Measurements from ENCODE around the gene EPC2. TPM values are rescaled to one million over a fixed set of nuclear protein-coding genes. Genes with fewer than 3 reads are reported as not detected.
"Not testable (repeated sequence)": the region's sequence is repeated elsewhere in the genome, so short reads cannot be mapped to it uniquely, and the experiment has no call there.

The EPC2 gene
- total RNA-seq, 1 donor from 2014 or later, result 6.5 TPM

GRCh38 chr2:148666555-148666954, 22.0 kb downstream of the EPC2 start:
- Histone ChIP-seq H3K27ac (no peak overlapping the region), H3K9me3 (no peaks in the 10 kb centered on the region), H3K4me1 (peaks cover 0 to 19% of the 10 kb centered on the region in 2 donors), H3K36me3 (no peaks in the 10 kb centered on the region), H3K4me3 (no peak overlapping the region), H3K27me3 (no peaks in the 10 kb centered on the region)
- no peak for DNase-seq (ENCODE audit: low spot score in 2 of 2)
- TF ChIP-seq, protein P1, sequence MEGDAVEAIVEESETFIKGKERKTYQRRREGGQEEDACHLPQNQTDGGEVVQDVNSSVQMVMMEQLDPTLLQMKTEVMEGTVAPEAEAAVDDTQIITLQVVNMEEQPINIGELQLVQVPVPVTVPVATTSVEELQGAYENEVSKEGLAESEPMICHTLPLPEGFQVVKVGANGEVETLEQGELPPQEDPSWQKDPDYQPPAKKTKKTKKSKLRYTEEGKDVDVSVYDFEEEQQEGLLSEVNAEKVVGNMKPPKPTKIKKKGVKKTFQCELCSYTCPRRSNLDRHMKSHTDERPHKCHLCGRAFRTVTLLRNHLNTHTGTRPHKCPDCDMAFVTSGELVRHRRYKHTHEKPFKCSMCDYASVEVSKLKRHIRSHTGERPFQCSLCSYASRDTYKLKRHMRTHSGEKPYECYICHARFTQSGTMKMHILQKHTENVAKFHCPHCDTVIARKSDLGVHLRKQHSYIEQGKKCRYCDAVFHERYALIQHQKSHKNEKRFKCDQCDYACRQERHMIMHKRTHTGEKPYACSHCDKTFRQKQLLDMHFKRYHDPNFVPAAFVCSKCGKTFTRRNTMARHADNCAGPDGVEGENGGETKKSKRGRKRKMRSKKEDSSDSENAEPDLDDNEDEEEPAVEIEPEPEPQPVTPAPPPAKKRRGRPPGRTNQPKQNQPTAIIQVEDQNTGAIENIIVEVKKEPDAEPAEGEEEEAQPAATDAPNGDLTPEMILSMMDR (IDR thresholded peaks at IDR 0.05), result no peak
- intact Hi-C loops (cut with DNase I), result no loop called here

DNA sequence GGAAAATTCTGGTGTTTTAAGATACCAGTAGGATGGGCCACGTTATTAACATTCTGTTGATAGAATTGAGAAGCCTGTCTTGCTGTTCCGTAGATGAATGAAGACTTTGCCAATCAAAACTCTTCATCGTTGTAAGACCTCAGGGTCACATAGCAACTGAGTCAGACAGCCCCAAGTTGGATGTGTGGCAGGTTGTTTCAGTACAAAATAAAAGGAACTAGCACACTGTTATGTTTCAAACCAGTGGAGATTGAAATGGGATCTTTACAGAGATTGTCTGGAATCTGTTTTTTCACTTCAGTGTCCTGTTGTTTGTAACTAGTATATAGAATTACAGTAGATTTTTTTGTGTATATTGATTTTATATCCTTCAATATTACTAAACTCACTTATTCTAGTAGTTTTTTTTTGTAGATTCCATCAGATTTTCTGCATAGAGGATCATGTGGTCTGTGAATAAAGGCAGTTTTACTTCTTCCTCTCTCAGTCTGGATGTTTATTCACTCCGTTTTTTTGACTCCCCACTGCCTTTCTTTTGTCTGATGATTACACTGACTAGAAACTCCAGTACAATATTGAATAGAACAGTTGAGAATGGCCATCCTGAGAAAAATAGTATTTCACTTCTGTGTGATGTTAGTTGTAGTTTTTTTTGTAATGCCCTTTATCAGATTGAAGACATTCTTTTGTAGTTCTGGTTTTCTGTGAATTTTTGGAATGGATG, 22.7 kb downstream of the EPC2 start:
- Histone ChIP-seq H3K27ac (no peak overlapping the region), H3K9me3 (no peaks in the 10 kb centered on the region), H3K27me3 (no peaks in the 10 kb centered on the region), H3K36me3 (no peaks in the 10 kb centered on the region), H3K4me1 (peaks cover 0 to 19% of the 10 kb centered on the region in 2 donors), H3K4me3 (no peak overlapping the region)
- TF ChIP-seq, protein P1 (IDR thresholded peaks at IDR 0.05), result no peak
- intact Hi-C loops (cut with DNase I), result no loop called here
- DNase-seq (ENCODE audit: low spot score in 2 of 2), result no peak

DNA sequence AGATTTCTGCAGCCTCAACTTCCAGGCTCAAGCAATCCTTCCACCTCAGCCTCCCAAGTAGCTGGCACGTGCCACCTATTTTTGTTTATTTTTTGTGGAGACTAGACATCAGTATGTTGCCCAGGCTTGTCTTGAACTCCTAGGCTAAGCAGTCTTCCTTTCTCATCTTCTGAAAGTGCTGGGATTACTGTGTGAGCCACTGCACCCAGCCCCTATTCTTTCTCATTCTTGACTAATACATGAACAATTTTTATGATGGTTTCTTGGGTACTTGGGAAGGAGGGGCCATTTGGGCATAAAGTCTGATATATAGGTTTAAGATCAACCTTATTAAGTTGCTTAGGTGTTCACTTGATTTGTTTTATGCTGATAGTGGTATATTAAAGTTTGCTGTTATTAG, 26.2 kb downstream of the EPC2 start:
- Histone ChIP-seq H3K27ac (no peak overlapping the region), H3K4me1 (peaks cover 3 to 25% of the 10 kb centered on the region in 2 donors), H3K36me3 (no peaks in the 10 kb centered on the region), H3K9me3 (peaks cover 0 to 7% of the 10 kb centered on the region in 2 donors), H3K4me3 (no peak overlapping the region), H3K27me3 (no peaks in the 10 kb centered on the region)
- intact Hi-C loops (cut with DNase I), result no loop called here
- no peak for DNase-seq (ENCODE audit: low spot score in 2 of 2)
- TF ChIP-seq, protein P1 (IDR thresholded peaks at IDR 0.05), result no peak

GRCh38 chr2:148674063-148675020, 29.8 kb downstream of the EPC2 start:
- intact Hi-C loops (cut with DNase I), result no loop called here
- Histone ChIP-seq H3K9me3 (peaks cover 0 to 7% of the 10 kb centered on the region in 2 donors), H3K36me3 (no peaks in the 10 kb centered on the region), H3K27ac (no peak overlapping the region), H3K4me1 (peaks cover 4 to 20% of the 10 kb centered on the region in 2 donors), H3K4me3 (no peak overlapping the region), H3K27me3 (no peaks in the 10 kb centered on the region)
- DNase-seq (ENCODE audit: low spot score in 2 of 2), result no peak
- TF ChIP-seq, protein P1 (IDR thresholded peaks at IDR 0.05), result no peak

DNA sequence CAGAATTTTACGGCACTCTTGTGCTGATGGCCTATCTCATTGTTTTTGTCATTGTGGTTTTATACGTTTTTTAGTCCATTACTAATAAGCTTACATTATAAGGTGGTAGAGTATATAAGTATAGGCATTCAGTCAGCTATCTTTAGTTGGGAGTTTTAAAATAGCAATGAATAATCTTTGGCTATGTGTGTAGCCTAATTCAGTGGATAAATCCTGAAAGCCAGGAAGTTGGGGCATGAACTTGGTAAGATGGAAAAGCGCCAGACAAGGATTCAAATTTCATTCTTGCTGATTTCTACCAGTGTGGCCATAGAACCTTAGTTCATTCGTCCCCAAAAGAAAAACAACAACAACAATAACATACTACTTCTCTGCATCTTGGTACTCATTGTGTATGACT, 31.2 kb downstream of the EPC2 start:
- TF ChIP-seq, protein P1 (IDR thresholded peaks at IDR 0.05), result no peak
- peaks cover 4 to 22% of the 10 kb centered on the region in 2 donors for H3K4me1 ChIP-seq
- no peaks in the 10 kb centered on the region for H3K27me3 ChIP-seq
- intact Hi-C loops (cut with DNase I), result no loop called here
- H3K36me3 ChIP-seq, result no peaks in the 10 kb centered on the region
- no peak overlapping the region for H3K27ac ChIP-seq
- no peak for DNase-seq (ENCODE audit: low spot score in 2 of 2)
- peaks cover 0 to 7% of the 10 kb centered on the region in 2 donors for H3K9me3 ChIP-seq
- no peak overlapping the region for H3K4me3 ChIP-seq

- intact Hi-C loops (cut with DNase I); H3K27ac ChIP-seq: not testable (repeated sequence)
Measured at GRCh38 chr2:148678302-148679179, 34.0 kb downstream of the EPC2 start.

More at GRCh38 chr2:148678302-148679179, 34.0 kb downstream of the EPC2 start:
- not testable (repeated sequence) for H3K27me3 ChIP-seq; H3K36me3 ChIP-seq; H3K9me3 ChIP-seq; H3K4me3 ChIP-seq; DNase-seq (ENCODE audit: low spot score in 2 of 2)
- peaks cover 4 to 24% of the 10 kb centered on the region in 2 donors for H3K4me1 ChIP-seq
